ENCODE measurements around the gene SMURF1. TPM values are rescaled to one million over a fixed set of nuclear protein-coding genes. Genes with fewer than 3 reads are reported as not detected.

The SMURF1 gene
- total RNA-seq, 1 experiment from 2014 or later, result 30.2 TPM

GRCh38 chr7:99132595-99133321, 11.2 kb downstream of the SMURF1 start:
- intact Hi-C loops (cut with micrococcal nuclease), result no loop called here
- Histone ChIP-seq H3K4me1 (ENCODE audit: insufficient read depth, low read length) (peaks cover 49% of the 10 kb centered on the region), H3K36me3 (ENCODE audit: low read depth, low read length) (no peaks in the 10 kb centered on the region), H2AFZ (ENCODE audit: low read length) (no peak overlapping the region), H3K9me2 (replicated peaks; ENCODE audit: low read length) (no peaks in the 10 kb centered on the region), H3K9ac (ENCODE audit: low read length) (no peak overlapping the region), H3K9me3 (ENCODE audit: low read length) (no peaks in the 10 kb centered on the region), H3F3A (ENCODE audit: low read length, unreplicated experiment) (no peaks in the 10 kb centered on the region), H4K20me1 (ENCODE audit: low read length) (peaks cover 78% of the 10 kb centered on the region), H3K27me3 (ENCODE audit: low read length) (no peaks in the 10 kb centered on the region), H3K4me3 (ENCODE audit: low read length) (no peak overlapping the region), H3K79me2 (ENCODE audit: low read length) (peaks cover 100% of the 10 kb centered on the region), H3K27ac (ENCODE audit: low read length) (no peak overlapping the region), H3K4me2 (ENCODE audit: low read length) (peak overlapping the region; percentile 50)
- DNase-seq, result peak; percentile 53
- ATAC-seq, result peak; percentile 70
- no TSS peak for BruUV-seq (replicated peaks)
- ChIA-PET CTCF (no interaction called here), POLR2A (ENCODE audit: unreplicated experiment) (interaction anchor here (0.5 to 0.6 kb wide), 5 partner anchors 16 to 196 kb away, joined by 3 to 23 read pairs (median 4); no protein-coding TSS in a partner anchor)
- TF ChIP-seq, protein P1, sequence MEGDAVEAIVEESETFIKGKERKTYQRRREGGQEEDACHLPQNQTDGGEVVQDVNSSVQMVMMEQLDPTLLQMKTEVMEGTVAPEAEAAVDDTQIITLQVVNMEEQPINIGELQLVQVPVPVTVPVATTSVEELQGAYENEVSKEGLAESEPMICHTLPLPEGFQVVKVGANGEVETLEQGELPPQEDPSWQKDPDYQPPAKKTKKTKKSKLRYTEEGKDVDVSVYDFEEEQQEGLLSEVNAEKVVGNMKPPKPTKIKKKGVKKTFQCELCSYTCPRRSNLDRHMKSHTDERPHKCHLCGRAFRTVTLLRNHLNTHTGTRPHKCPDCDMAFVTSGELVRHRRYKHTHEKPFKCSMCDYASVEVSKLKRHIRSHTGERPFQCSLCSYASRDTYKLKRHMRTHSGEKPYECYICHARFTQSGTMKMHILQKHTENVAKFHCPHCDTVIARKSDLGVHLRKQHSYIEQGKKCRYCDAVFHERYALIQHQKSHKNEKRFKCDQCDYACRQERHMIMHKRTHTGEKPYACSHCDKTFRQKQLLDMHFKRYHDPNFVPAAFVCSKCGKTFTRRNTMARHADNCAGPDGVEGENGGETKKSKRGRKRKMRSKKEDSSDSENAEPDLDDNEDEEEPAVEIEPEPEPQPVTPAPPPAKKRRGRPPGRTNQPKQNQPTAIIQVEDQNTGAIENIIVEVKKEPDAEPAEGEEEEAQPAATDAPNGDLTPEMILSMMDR (conservative IDR thresholded peaks at IDR 0.05; ENCODE audit: low read depth, low read length), result no peak
- TF ChIP-seq EZH2phosphoT487 (IDR thresholded peaks at IDR 0.05; ENCODE audit: borderline replicate concordance, low read length), result no peak
- TF ChIP-seq EZH2 (IDR thresholded peaks at IDR 0.05; ENCODE audit: low read length, unreplicated experiment), result no peak

- H3K9me2 ChIP-seq (replicated peaks; ENCODE audit: low read length), result no peaks in the 10 kb centered on the region
- no TSS peak for BruUV-seq (replicated peaks)
- H3K36me3 ChIP-seq (ENCODE audit: low read depth, low read length), result no peaks in the 10 kb centered on the region
- ChIA-PET CTCF (no interaction called here), POLR2A (ENCODE audit: unreplicated experiment) (no interaction called here)
- H3K9ac ChIP-seq (ENCODE audit: low read length), result no peak overlapping the region
- TF ChIP-seq EZH2phosphoT487 (IDR thresholded peaks at IDR 0.05; ENCODE audit: borderline replicate concordance, low read length) (no peak), EZH2 (IDR thresholded peaks at IDR 0.05; ENCODE audit: low read length, unreplicated experiment) (no peak)
- TF ChIP-seq, protein P1 (conservative IDR thresholded peaks at IDR 0.05; ENCODE audit: low read depth, low read length), result no peak
- H3K4me3 ChIP-seq (ENCODE audit: low read length), result no peak overlapping the region
- H4K20me1 ChIP-seq (ENCODE audit: low read length), result peaks cover 69% of the 10 kb centered on the region
- DNase-seq, result no peak
- intact Hi-C loops (cut with micrococcal nuclease), result no loop called here
- no peak for ATAC-seq
- H3K27me3 ChIP-seq (ENCODE audit: low read length), result no peaks in the 10 kb centered on the region
- no peaks in the 10 kb centered on the region for H3K9me3 ChIP-seq (ENCODE audit: low read length)
- H3K79me2 ChIP-seq (ENCODE audit: low read length), result peaks cover 100% of the 10 kb centered on the region
- H2AFZ ChIP-seq (ENCODE audit: low read length), result no peak overlapping the region
- no peaks in the 10 kb centered on the region for H3F3A ChIP-seq (ENCODE audit: low read length, unreplicated experiment)
- no peak overlapping the region for H3K27ac ChIP-seq (ENCODE audit: low read length)
- H3K4me2 ChIP-seq (ENCODE audit: low read length), result no peak overlapping the region
- H3K4me1 ChIP-seq (ENCODE audit: insufficient read depth, low read length), result peaks cover 52% of the 10 kb centered on the region
Measured at GRCh38 chr7:99131290-99131689, 12.6 kb downstream of the SMURF1 start.

- DNase-seq (no peak), ATAC-seq (no peak)
- Histone ChIP-seq H3K9me2 (replicated peaks; ENCODE audit: low read length) (no peaks in the 10 kb centered on the region), H3K4me1 (ENCODE audit: insufficient read depth, low read length) (peaks cover 60% of the 10 kb centered on the region), H3K4me2 (ENCODE audit: low read length) (peak overlapping the region; percentile 55; the same call in 1 of the 2 replicates), H3K36me3 (ENCODE audit: low read depth, low read length) (no peaks in the 10 kb centered on the region), H3K27ac (ENCODE audit: low read length) (0 out of 2 replicates have a peak overlapping the region, but pooled peaks have one; percentile 8), H3F3A (ENCODE audit: low read length, unreplicated experiment) (no peaks in the 10 kb centered on the region), H4K20me1 (ENCODE audit: low read length) (peaks cover 55% of the 10 kb centered on the region), H3K4me3 (ENCODE audit: low read length) (no peak overlapping the region), H2AFZ (ENCODE audit: low read length) (no peak overlapping the region), H3K79me2 (ENCODE audit: low read length) (peaks cover 100% of the 10 kb centered on the region), H3K9me3 (ENCODE audit: low read length) (no peaks in the 10 kb centered on the region), H3K27me3 (ENCODE audit: low read length) (no peaks in the 10 kb centered on the region), H3K9ac (ENCODE audit: low read length) (no peak overlapping the region)
- ChIA-PET CTCF (no interaction called here), POLR2A (ENCODE audit: unreplicated experiment) (interaction anchor here (0.5 kb wide), 1 partner anchor 12 kb away, joined by 3 read pairs; no protein-coding TSS in a partner anchor)
- BruUV-seq (replicated peaks), result no TSS peak
- intact Hi-C loops (cut with micrococcal nuclease), result no loop called here
- TF ChIP-seq EZH2phosphoT487 (IDR thresholded peaks at IDR 0.05; ENCODE audit: borderline replicate concordance, low read length), result no peak
Measured at GRCh38 chr7:99129536-99129935, 14.4 kb downstream of the SMURF1 start.

Data from PC-3 (cell line).